CD4-positive, alpha-beta T cell treated with Interleukin-17A for 1 hour (primary cell): ENCODE data around the gene AFF1.

Source experiments
- DNase-seq: peaks from one replicate; pipeline ENCODE4 v3.0.0-alpha.2; 2020

The AFF1 gene

GRCh38 chr4:87037671-87038334 is 103.0 kb downstream of the AFF1 start:
- no peak for DNase-seq

GRCh38 chr4:87038837-87039615 is 104.2 kb downstream of the AFF1 start:
- no peak for DNase-seq

DNA sequence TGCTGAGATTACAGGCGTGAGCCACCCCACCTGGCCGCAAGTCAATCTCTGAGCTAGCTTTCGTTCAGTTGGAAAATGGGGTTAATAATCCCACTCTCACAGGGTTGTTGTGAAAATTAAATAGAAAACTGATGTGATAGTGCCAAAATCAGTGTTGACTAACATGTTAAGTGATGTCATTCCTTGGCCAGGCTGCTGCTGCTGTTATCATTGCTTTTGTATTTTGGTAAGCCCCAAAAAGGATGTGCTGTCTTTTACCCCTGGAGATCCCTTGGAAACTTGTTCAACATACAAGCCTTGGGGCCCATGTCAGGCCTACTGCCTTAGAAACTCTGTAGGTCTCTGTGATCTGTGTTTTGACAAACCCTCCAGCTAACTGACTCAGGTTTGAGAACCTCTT is 106.3 kb downstream of the AFF1 start:
- DNase-seq = no peak

DNA sequence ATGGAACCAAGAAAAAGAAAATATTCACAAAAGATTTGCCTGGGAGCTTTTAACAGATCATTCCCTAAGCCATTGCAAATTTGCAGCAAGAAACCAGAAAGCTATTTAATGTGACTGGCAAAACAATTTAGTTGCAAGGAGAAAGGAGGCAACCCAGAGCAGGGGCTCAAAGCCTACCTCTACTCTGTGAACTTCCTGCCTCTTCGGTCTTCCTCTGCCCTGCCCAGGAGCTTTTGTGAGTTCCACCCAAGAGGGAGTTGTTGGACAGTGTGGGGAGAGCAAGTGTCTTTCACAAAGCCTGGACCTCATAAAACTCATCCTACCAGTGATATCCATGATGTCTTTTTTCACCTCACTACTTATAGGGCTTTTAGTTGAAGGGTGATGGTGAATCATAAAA is 107.4 kb downstream of the AFF1 start:
- no peak for DNase-seq

DNA sequence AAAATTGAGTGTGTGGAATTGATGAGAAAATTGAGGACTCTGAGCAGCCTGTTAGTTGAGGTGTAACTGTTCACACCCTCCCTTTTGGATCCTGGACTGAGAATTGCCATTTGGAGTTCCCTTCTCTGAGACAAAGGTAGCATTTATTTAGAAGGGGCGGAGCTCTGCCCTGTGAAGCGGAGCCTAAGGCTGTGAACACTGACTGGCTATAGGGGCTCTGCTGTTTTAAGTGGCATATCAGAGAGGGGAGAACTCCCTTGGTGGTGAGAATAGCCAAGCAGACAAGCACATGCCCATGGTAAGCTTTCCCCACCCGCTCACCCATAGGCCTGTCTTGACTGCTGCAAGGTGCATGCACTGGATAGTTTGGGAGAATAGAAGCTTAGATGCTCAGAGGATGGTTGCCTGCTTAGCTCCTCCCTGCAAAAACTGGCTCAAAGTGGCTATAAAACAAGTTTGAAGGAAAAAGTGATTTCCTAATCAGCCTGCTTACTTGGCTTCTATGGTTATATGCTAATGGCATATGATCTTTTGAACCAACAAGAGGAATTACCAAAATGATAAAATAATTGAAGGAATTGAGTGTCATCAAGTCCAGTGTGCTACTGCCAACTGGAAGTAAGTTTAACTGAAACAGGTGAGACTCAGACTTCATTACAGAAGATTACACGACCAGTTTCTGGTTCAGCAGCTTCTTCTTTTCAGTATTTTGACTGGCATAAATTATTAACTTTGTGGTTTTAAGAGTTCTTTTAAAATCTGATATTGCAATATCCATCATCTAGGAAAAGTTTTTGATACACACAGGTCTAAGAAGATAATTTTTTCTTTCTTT is 108.4 kb downstream of the AFF1 start:
- no peak for DNase-seq

DNA sequence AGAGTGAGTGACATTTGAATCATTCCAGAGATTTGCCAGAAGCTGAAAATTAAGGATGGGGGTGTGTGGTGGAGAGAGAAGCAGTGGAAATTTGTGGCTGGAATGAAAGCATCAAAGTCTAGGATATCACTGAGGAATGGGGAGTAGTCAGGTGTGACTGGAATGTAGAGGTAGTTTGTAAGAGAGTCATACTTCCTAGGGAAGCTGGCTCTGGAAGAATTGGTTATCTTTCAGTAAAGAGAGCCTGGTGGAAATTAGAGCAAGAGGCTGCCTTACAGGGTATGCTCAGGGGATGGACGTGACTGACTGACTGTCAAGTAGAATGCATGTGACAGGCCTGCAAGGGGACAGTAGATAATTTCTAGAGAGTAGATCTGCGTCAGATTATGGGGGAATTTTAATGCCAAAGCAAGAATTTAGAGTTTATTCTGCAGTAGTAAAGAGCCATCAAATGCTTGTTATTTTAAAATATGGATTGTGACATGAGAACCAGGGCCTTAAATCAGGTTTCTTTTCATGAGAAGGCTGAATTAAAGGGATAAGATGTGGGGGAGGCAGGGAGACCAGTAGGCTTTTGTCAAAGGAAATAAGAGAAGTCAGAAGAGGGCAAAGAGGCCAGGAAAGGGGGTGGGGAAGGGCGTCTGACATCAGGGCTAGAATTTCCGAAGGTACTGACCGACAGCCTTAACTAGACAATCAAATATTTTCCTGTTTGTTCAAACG is 109.9 kb downstream of the AFF1 start:
- DNase-seq = no peak

DNA sequence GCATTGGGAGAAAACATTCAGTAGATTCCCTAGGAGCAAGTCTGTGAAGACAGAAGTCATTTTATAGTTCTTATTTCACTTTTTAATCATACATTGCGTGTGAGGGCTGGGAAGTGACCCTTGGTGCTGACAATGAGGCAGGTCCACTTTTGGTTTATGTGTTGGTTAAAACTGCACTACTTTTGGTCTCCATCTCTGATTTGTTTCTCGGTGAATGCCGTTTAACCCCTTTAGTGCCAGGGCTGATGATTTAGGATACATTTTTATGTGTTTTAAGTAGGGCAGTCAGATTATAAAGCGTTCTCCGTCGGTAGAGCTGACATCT is 110.4 kb downstream of the AFF1 start:
- DNase-seq = no peak

DNA sequence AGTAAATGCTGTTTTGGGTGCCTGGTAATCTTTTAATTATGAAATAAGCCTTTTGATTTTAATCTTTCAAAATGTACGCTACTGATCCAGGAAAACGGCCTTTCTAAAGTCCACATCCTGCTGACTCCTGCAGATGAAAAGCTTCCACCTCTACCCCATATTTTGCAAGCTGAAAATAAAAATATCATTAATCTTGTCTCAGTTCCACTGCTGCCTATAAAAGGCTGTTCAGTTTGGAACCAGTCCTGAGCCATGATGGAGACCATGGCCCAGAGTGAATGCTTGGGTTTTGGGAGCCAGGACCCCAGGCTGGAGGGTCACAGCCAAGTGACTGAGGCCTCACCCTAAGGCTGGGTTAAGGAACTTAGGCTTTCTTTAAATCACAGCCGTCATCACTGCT is 110.8 kb downstream of the AFF1 start:
- DNase-seq = no peak

DNA sequence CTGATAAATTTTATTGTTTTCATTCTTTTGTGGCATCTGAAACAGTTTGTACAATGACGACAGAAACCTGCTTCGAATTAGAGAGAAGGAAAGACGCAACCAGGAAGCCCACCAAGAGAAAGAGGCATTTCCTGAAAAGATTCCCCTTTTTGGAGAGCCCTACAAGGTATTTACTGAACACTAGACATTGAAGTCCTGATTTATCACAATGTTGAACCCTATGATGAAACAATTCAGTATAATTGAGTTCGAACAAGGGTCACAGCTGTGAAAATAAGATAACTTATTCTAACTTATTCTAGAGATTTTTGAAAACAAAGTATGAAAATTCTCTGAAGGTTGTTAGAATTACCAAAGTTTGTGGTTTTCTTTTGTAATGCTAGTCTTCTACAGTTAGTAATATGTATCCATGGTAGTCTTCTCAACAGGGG is 111.3 kb downstream of the AFF1 start:
- DNase-seq = no peak

- no peak for DNase-seq
Measured at GRCh38 chr4:87047281-87047798, 112.5 kb downstream of the AFF1 start.

GRCh38 chr4:87049508-87049907 is 114.7 kb downstream of the AFF1 start:
- DNase-seq = no peak

- DNase-seq = no peak
Measured at GRCh38 chr4:87050596-87050995, 115.8 kb downstream of the AFF1 start.

- no peak for DNase-seq
Measured at GRCh38 chr4:87051121-87051713, 116.4 kb downstream of the AFF1 start.

GRCh38 chr4:87052615-87053014 is 117.8 kb downstream of the AFF1 start:
- DNase-seq = no peak

GRCh38 chr4:87053176-87053658 is 118.4 kb downstream of the AFF1 start:
- no peak for DNase-seq

DNA sequence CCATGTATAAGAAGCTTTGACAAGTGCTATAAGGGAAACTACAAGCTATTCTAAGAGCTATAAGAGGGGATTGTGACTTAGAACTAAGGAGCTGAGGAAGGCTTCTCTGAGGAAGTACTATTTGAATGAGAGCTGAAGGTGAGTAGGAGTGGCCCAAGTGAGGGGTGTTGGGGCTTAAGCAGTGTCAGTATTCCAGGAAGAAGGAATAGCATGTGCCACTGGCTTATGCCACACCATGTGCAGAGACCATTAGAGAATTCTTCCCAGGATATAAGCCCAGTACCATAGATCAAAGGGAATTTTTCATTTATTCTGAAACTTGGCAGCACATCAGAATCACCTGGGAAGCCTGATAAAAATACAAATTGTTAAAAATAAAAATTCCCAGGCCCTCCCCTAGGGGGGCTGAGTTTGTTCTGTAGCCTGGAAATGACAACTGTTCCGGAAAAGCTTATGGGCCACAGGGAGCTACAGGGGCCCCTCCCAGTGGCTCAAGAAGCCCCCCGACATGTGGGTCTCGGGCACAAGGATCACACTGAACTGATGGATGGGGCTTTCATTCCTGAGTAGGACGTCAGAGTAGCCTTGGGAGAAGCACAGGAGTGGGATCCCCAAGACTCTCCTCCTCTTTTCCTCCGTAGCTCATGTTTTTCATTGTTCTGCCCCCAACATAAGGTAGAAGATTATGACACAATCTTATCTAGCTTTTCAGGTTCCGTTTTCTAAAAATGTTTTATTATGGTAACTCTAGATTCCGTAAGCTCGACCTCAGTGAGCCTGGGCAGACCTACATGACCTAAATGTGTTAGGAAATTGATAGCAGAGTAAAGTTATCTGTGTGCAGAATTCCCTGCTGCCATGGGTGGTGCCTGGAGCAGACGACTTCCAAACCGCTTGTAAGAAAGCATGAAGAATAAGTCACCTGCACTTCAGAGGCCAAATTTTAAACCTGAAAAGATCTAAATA is 119.3 kb downstream of the AFF1 start:
- no peak for DNase-seq

DNA sequence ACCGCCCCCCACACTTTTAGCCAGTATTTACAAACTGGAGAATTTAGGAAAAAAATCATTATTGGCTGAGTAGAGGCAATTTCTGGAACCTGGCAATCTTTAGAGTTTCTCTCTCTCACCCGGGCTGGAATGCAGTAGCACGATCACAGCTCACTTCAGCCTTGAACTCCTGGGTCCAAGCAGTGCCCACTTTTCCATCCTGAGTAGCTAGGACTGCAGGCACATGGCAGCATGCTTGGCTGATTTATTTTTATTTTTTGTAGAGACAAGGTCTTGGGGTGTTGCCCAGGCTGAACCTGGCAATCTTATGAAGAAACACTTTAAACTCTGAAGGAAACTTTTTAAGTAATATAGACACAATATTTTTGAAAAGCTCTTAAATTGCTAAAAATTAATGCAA is 120.1 kb downstream of the AFF1 start:
- no peak for DNase-seq

DNA sequence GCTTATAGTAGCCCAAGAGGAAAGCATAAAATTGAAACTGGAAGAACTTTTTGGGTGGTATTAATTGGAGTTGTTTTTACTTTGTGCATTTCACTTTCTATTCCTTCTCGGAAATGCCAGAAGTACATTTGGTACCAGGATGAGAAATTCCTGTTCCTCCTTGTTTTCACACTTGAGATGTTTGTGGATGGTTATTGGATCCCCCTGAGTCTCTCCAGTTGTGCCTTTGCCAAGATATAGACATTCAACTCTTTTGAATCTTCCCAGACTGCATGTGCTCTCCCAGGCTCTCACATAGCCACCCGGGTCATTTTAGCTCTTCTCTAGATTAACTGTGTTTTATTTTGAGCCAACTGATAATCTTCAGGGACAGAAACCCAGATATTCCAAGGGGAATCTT is 120.5 kb downstream of the AFF1 start:
- no peak for DNase-seq

- no peak for DNase-seq
Measured at GRCh38 chr4:87056881-87057280, 122.1 kb downstream of the AFF1 start.

GRCh38 chr4:87057835-87058355 is 123.1 kb downstream of the AFF1 start:
- DNase-seq = no peak
